K562 (cell line): ENCODE measurements around the gene ITGA3. TPM values are rescaled to one million over a fixed set of nuclear protein-coding genes. Genes with fewer than 3 reads are reported as not detected.

Source experiments
- ATAC-seq: fragments of 200-7000 bp; cut with Tn5 transposase; 3 replicates; pipeline ENCODE4 v1.9.1; 2020; ENCODE audit warnings: moderate library complexity
- BruUV-seq: library from RNA; stranded (reverse); fragments of 400-500 nt; replicated peaks from 2 replicates; lab custom pipeline; 2021; lab: Mats Ljungman, UMichigan
- CTCF ChIA-PET: fragments of 300-600 bp; formaldehyde crosslinking; extraction: SDS; loops from one replicate; lab custom pipeline; 2021; ENCODE audit warnings: low intra/inter-chr PET ratio; lab: Yijun Ruan, JAX
- POLR2A ChIA-PET: fragments of 300-600, 350-650 bp; sonication (Branson Sonifier 250); formaldehyde crosslinking; extraction: SDS; loops from one replicate; lab custom pipeline; 2021; ENCODE audit warnings: antibody characterized with exemption, inconsistent platforms; lab: Yijun Ruan, JAX
- DNase-seq, 4 experiments: peaks; one replicate each; pipeline versions ENCODE4 v3.0.0 to v3.0.0-alpha.2; 2011 to 2018; ENCODE audit warnings: low spot score in 3 of 4, mixed read lengths in 3 of 4; ENCODE audit errors: extremely low read depth in 1 of 4
- FAIRE-seq: peaks from 2 replicates; lab custom pipeline; 2011; peaks lifted over from hg19 to GRCh38; lab: Jason Lieb, UNC
- H2AFZ ChIP-seq: 2 replicates; pipeline ENCODE4 v1.6.0; 2011; ENCODE audit warnings: low read depth, low read length, control low read depth, inconsistent platforms
- H3K27ac ChIP-seq: fragments of 200-600 bp; 3 replicates; pipeline ENCODE4 v1.8.0; 2011; ENCODE audit warnings: low read depth, mild to moderate bottlenecking, control low read depth, inconsistent platforms, low read length, moderate library complexity, mixed read lengths; ENCODE audit errors: extremely low read depth
- H3K27me3 ChIP-seq, 2 experiments: fragments of 300-600 bp in 1 of 2; 2 replicates in 1 of 2; 3 replicates in 1 of 2; pipeline versions ENCODE4 v1.6.0 to v1.8.0; 2011; ENCODE audit warnings: inconsistent platforms in 2 of 2, low read length in 2 of 2, mild to moderate bottlenecking in 1 of 2, mixed read lengths in 1 of 2, moderate library complexity in 1 of 2; ENCODE audit not compliant: control insufficient read depth in 2 of 2, insufficient read depth in 2 of 2
- H3K36me3 ChIP-seq: fragments of 300-600 bp; 3 replicates; pipeline ENCODE4 v1.8.0; 2011; ENCODE audit warnings: mild to moderate bottlenecking, low read length, inconsistent platforms; ENCODE audit not compliant: control insufficient read depth, insufficient read depth
- H3K4me1 ChIP-seq, 2 experiments: fragments of 200-600 bp in 1 of 2; replicated peaks in 1 of 2; 2 replicates in 1 of 2; 3 replicates in 1 of 2; pipeline versions ENCODE4 v1.5.1 to v1.8.0; 2011; ENCODE audit warnings: inconsistent platforms in 2 of 2, low read length in 2 of 2, mild to moderate bottlenecking in 1 of 2, mixed read lengths in 1 of 2, moderate library complexity in 1 of 2; ENCODE audit not compliant: control insufficient read depth in 2 of 2, insufficient read depth in 2 of 2
- H3K4me2 ChIP-seq: 2 replicates; pipeline ENCODE4 v1.6.1; 2011; ENCODE audit warnings: low read length, control low read depth, inconsistent platforms, mixed read lengths; ENCODE audit not compliant: insufficient read depth
- H3K4me3 ChIP-seq: fragments of 200-600 bp; sonication (generic), shearing (Covaris generic); 2 replicates; pipeline ENCODE4 v1.5.1; 2016; ENCODE audit warnings: control low read depth, inconsistent platforms
- H3K79me2 ChIP-seq: fragments of 200-600 bp; 3 replicates; pipeline ENCODE4 v1.8.0; 2011; ENCODE audit warnings: low read length, inconsistent platforms; ENCODE audit not compliant: control insufficient read depth, insufficient read depth
- H3K9ac ChIP-seq, 2 experiments: 2 replicates each; pipeline versions ENCODE4 v1.6.0 to v1.6.1; 2011; ENCODE audit warnings: low read depth in 2 of 2, low read length in 2 of 2, control low read depth in 1 of 2, inconsistent platforms in 1 of 2, mild to moderate bottlenecking in 1 of 2, mixed read lengths in 1 of 2; ENCODE audit not compliant: insufficient read depth in 1 of 2
- H3K9me1 ChIP-seq: one replicate; pipeline ENCODE4 v1.6.0; 2011; ENCODE audit warnings: inconsistent platforms, mild to moderate bottlenecking, low read length, moderate library complexity; ENCODE audit not compliant: control insufficient read depth, insufficient read depth
- H3K9me3 ChIP-seq: replicated peaks from 2 replicates; pipeline ENCODE4 v1.5.1; 2011; ENCODE audit warnings: low read depth, low read length, inconsistent platforms; ENCODE audit not compliant: control insufficient read depth, insufficient read depth
- H4K20me1 ChIP-seq: replicated peaks from 2 replicates; pipeline ENCODE4 v1.6.1; 2011; ENCODE audit warnings: low read length, inconsistent platforms, mixed read lengths; ENCODE audit not compliant: control insufficient read depth, insufficient read depth
- NFXL1 ChIP-seq: fragments of 450-650 bp; formaldehyde crosslinking; IDR thresholded peaks from 2 replicates; pipeline ENCODE4 v1.4.0; 2021; ENCODE audit warnings: mild to moderate bottlenecking
- POLR2G ChIP-seq: fragments of 200-400 bp; formaldehyde crosslinking; IDR thresholded peaks from 2 replicates; pipeline ENCODE4 v1.6.1; 2017; ENCODE audit warnings: low read depth, mild to moderate bottlenecking, antibody characterized with exemption, low read length, moderate library complexity
- WGBS: fragments of 100-300 bp; shearing (Covaris generic); methylation state at CpG from one replicate; pipeline ENCODE4 v1.1.6; 2016; ENCODE audit warnings: low coverage, mixed read lengths; ENCODE audit not compliant: insufficient coverage; ENCODE audit errors: missing lambda C conversion rate; 5-methylcytosine and 5-hydroxymethylcytosine counted together
- in situ Hi-C: fragments of 300-500 bp; cut with MboI; formaldehyde crosslinking; loops from 4 replicates; pipeline ENCODE4 v1.15.0; 2018; ENCODE audit warnings: inconsistent platforms, mixed read lengths
- intact Hi-C: fragments of 100-400 bp; cut with micrococcal nuclease; formaldehyde crosslinking; loops from 2 replicates; pipeline ENCODE4 v1.14.2; 2022
- polyA plus RNA-seq, 8 experiments: library from polyadenylated mRNA; depleted of rRNA in 4 of 8; stranded (reverse) in 5 of 8; unstranded in 3 of 8; fragments of >200 nt; fragmentation: Nextera tagmentation in 2 of 8; fragmentation: Illumina TruSeq in 1 of 8; extraction: Ambion mirVana in 2 of 8; extraction: Trizol in 1 of 8; gene quantifications; 2 replicates each; pipeline versions ENCODE4 v1.2.1 to v1.2.3, GENCODE V29; 2011 to 2014; ENCODE audit warnings: inconsistent platforms in 1 of 8, missing spikeins in 1 of 8
- total RNA-seq, 7 experiments: library from RNA; depleted of rRNA in 6 of 7; stranded (reverse); fragments of >200 nt in 6 of 7; fragmentation: Illumina TruSeq in 2 of 7; extraction: Trizol in 2 of 7; gene quantifications; 2 replicates each; pipeline versions ENCODE4 v1.2.1 to v1.2.3, GENCODE V29; 2011 to 2021; ENCODE audit warnings: low replicate concordance in 1 of 7
- TF ChIP-seq, protein P1 (sequence below): fragments of 250-450 bp; sonication (Bioruptor Pico); IDR thresholded peaks from 2 replicates; pipeline ENCODE4 v1.9.0; 2021; ENCODE audit warnings: mild to moderate bottlenecking

Gene ITGA3
- total and polyA plus RNA-seq, 9 of the 15 experiments (the other 6 are each of a cell fraction or from before 2014, with no cell fraction given) = 0.03 to 0.75 (median 0.14) TPM; not detected in 2

DNA sequence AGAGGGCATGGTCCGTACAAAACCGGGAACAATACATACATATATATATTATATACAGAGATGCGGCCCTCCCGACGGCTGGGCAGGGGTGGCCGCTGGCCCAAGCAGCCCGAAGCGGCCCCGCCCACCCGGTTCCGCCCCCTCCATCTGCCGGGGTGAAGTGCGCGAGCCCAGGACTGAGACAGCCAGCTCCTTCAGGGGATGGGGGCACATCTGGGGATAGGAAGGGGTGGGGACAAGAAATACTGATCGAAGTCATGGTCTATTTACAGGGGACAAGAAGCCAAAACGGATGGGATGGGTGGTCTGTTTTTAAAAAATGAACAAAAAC, 77.8 kb downstream of the ITGA3 start:
- H3K79me2 ChIP-seq = no peaks in the 10 kb centered on the region
- no peak overlapping the region for H3K4me2 ChIP-seq
- no peak overlapping the region for H3K27ac ChIP-seq
- no peaks in the 10 kb centered on the region for H3K9me3 ChIP-seq
- peaks cover 0 to 1% of the 10 kb centered on the region in 2 experiments; a peak in 2 of 5 replicates for H3K27me3 ChIP-seq
- no peak overlapping the region for H3K4me3 ChIP-seq
- peak; percentile 50 for ATAC-seq
- in situ Hi-C loops = no loop called here
- POLR2A ChIA-PET = no interaction called here
- no TSS peak for BruUV-seq
- CTCF ChIA-PET = no interaction called here
- 43% methylated on average over 8 of the region's 16 CpGs for WGBS
- peaks cover 0 to 34% of the 10 kb centered on the region in 2 experiments; a peak in 3 of 5 replicates for H3K4me1 ChIP-seq
- no peak for FAIRE-seq
- intact Hi-C loops = no loop called here
- no peaks in the 10 kb centered on the region for H3K9me1 ChIP-seq
- H2AFZ ChIP-seq = no peak overlapping the region
- no peak overlapping the region for H3K9ac ChIP-seq
- H3K36me3 ChIP-seq = peaks cover 44% of the 10 kb centered on the region; the same call in 2 of the 3 replicates
- H4K20me1 ChIP-seq = peaks cover 8% of the 10 kb centered on the region
- TF ChIP-seq, protein P1, sequence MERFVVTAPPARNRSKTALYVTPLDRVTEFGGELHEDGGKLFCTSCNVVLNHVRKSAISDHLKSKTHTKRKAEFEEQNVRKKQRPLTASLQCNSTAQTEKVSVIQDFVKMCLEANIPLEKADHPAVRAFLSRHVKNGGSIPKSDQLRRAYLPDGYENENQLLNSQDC (CRISPR knock-in tag) = no peak
- TF ChIP-seq NFXL1 (CRISPR knock-in tag) (no peak), POLR2G (peak; percentile 36; the same call in 1 of the 2 replicates)
- DNase-seq = peak in 2 of 4 experiments; percentile 54 to 59
